K562 (cell line): ENCODE results near the gene KLHL6.

Source experiments
- DPF2 ChIP-seq: fragments of 450-650 bp; IDR thresholded peaks from 2 replicates; pipeline ENCODE4 v1.6.1; 2016
- HDAC2 ChIP-seq: fragments of 450-650 bp; IDR thresholded peaks from 2 replicates; pipeline ENCODE4 v1.6.1; 2016; ENCODE audit warnings: mild to moderate bottlenecking
- HDAC6 ChIP-seq: IDR thresholded peaks from 2 replicates; pipeline ENCODE4 v1.6.1; 2012; ENCODE audit warnings: low read depth, mild to moderate bottlenecking, control low read depth, inconsistent platforms, low read length, moderate library complexity
- HNRNPK ChIP-seq: fragments of 200-400 bp; formaldehyde crosslinking; IDR thresholded peaks from one replicate; pipeline ENCODE4 v1.6.1; 2018; ENCODE audit warnings: mild to moderate bottlenecking, low read depth, low read length; ENCODE audit not compliant: poor library complexity, severe bottlenecking
- JUNB ChIP-seq: fragments of 450-650 bp; formaldehyde crosslinking; conservative IDR thresholded peaks from 2 replicates; pipeline ENCODE4 v1.4.0; 2020; ENCODE audit warnings: mild to moderate bottlenecking
- MEIS2 ChIP-seq: fragments of 450-650 bp; IDR thresholded peaks from 2 replicates; pipeline ENCODE4 v1.6.1; 2014; ENCODE audit warnings: mild to moderate bottlenecking; ENCODE audit not compliant: partially characterized antibody
- PTRF ChIP-seq: fragments of 450-650 bp; IDR thresholded peaks from 2 replicates; pipeline ENCODE4 v1.6.1; 2016; ENCODE audit warnings: mild to moderate bottlenecking, missing genetic modification characterization, missing compliant biosample characterization
- ZFP36 ChIP-seq: fragments of 150-350 bp; IDR thresholded peaks from 2 replicates; pipeline ENCODE4 v1.6.1; 2018; ENCODE audit warnings: low read length, low read depth; ENCODE audit not compliant: partially characterized antibody
- ZNF146 ChIP-seq: IDR thresholded peaks from one replicate; pipeline ENCODE4 v1.6.1; 2018; ENCODE audit warnings: missing compliant biosample characterization; ENCODE audit not compliant: unreplicated experiment
- ZNF282 ChIP-seq: sonication (generic); formaldehyde crosslinking; IDR thresholded peaks from 2 replicates; pipeline ENCODE4 v1.8.1; 2023; ENCODE audit warnings: missing genetic modification reagents
- ZSCAN29 ChIP-seq: fragments of 450-650 bp; IDR thresholded peaks from 2 replicates; pipeline ENCODE4 v1.6.1; 2017
- TF ChIP-seq, protein P1 (sequence below): sonication (generic); formaldehyde crosslinking; IDR thresholded peaks from 2 replicates; pipeline ENCODE4 v1.8.1; 2023; ENCODE audit warnings: mild to moderate bottlenecking, missing genetic modification reagents

DNA sequence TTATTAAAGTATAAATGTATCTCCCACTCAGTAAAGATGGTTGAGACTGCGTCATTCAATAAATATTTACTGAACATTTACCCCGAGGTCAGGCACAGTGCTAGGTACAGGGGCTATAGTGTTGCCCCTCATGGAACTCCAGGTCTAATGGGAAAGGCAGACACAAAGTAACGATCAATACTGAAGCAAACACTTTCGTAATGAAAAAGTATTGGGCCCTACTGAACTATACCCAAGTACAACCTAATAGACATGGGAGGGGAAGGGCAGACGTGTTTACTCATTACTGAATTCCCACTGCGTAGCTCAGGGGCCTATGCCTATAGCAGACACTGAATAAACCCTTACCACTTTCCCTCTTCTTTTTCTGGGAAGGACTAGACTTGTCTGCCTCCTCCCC lies 56.9 kb downstream of the KLHL6 start:
- TF ChIP-seq JUNB (CRISPR knock-in tag) (no peak), HDAC6 (no peak), ZSCAN29 (no peak), ZNF282 (CRISPR knock-in tag) (no peak), DPF2 (no peak), HNRNPK (no peak), PTRF (no peak), MEIS2 (no peak), ZNF146 (CRISPR knock-in tag) (no peak), HDAC2 (no peak), ZFP36 (no peak)
- TF ChIP-seq, protein P1, sequence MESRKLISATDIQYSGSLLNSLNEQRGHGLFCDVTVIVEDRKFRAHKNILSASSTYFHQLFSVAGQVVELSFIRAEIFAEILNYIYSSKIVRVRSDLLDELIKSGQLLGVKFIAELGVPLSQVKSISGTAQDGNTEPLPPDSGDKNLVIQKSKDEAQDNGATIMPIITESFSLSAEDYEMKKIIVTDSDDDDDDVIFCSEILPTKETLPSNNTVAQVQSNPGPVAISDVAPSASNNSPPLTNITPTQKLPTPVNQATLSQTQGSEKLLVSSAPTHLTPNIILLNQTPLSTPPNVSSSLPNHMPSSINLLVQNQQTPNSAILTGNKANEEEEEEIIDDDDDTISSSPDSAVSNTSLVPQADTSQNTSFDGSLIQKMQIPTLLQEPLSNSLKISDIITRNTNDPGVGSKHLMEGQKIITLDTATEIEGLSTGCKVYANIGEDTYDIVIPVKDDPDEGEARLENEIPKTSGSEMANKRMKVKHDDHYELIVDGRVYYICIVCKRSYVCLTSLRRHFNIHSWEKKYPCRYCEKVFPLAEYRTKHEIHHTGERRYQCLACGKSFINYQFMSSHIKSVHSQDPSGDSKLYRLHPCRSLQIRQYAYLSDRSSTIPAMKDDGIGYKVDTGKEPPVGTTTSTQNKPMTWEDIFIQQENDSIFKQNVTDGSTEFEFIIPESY (CRISPR knock-in tag), result no peak
